Subcutaneous adipose tissue (tissue), 4 donors: ENCODE measurements around the gene MDH2. TPM values are rescaled to one million over a fixed set of nuclear protein-coding genes. Genes with fewer than 3 reads are reported as not detected.

Experiments used
- CTCF ChIP-seq: fragments of 450-650 bp; IDR thresholded peaks from one replicate; pipeline ENCODE4 v1.5.1; 2016; ENCODE audit warnings: low read depth, mild to moderate bottlenecking, control low read depth, antibody characterized with exemption, moderate library complexity
- total RNA-seq, 4 donors: library from RNA; depleted of rRNA; stranded (reverse); fragments of >200 nt; gene quantifications; one replicate each; pipeline ENCODE4 v1.1.0, GENCODE V29; 2016

The MDH2 gene
- total RNA-seq, 4 donors from 2014 or later, result 45.0 to 97.2 (median 63.6) TPM

DNA sequence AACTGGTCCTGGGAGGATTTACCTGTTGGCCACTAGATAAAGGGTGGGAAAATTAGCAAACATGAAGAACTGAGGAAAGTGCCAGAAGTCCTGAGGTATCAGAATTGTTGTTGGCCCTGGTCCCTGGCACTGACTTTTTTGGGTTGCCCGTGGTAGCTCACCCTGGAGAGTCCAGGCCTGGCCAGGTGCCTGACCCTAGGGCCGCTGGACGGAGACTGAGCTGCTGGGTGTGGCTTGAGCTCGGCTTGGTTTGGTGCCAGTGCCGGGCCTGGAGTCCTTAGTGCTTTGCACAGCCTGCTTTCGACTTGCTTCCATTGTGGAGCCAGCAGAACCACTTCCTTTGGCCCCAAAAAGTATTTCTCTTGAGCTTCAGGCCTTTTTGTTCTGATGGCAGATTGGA, 12.9 kb downstream of the MDH2 start:
- no peak for TF ChIP-seq CTCF

DNA sequence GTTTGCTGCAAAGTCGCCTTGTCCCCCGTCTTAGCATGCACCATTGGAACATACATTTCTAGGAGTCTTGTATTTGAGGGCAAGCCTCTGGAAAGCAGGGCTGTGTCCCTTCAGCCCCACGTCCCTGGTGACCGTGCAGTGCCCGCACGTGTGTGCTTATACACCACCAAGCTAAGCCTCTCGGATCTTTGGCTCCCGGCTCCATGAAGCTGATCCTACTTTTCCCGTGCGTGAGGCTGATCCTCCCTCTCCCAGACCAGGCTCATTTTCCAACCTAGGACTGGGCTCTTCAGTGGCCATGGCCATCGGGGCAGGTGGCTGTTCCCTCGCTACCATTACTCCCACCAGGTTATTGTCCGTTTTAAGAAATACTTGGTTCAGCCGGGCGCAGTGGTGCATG, 14.3 kb downstream of the MDH2 start:
- TF ChIP-seq CTCF, result no peak

DNA sequence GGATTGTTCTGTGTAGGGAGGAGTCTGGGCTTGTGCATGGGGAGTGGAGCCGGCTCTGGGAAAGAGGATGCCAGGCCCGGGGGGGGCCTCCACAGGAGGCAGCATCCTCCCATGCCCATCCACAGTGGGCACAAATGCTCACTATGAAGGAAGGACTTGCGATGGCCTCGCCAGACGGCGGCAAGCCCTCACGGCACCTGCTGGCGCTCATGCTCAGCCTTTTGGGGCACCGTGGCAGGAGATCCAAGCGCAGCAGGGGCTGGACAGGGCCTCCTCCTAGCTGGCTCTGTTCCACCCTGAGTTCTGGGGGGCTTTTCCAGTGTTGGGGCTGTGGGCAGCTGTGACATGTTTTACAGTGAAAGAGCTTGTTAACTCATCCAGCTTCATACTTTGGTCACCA, 15.2 kb downstream of the MDH2 start:
- TF ChIP-seq CTCF, result no peak

DNA sequence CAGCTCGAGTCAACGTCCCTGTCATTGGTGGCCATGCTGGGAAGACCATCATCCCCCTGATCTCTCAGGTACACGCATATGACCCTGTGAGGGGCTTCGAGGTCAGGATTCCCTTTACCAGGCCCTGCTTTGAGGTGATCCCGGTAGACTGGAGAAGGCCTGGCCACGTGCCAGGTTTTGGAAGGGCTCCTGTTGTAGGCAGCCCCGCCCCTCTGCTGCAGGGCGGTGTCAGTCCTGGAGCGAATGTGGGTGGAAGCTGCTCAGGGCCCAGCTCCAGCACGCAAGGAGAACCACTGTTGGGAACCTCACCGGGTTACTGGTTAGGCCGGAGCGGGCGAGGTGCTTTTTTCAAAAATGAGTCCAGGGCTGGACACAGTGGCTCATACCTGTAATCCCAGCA, 15.6 kb downstream of the MDH2 start:
- no peak for TF ChIP-seq CTCF

DNA sequence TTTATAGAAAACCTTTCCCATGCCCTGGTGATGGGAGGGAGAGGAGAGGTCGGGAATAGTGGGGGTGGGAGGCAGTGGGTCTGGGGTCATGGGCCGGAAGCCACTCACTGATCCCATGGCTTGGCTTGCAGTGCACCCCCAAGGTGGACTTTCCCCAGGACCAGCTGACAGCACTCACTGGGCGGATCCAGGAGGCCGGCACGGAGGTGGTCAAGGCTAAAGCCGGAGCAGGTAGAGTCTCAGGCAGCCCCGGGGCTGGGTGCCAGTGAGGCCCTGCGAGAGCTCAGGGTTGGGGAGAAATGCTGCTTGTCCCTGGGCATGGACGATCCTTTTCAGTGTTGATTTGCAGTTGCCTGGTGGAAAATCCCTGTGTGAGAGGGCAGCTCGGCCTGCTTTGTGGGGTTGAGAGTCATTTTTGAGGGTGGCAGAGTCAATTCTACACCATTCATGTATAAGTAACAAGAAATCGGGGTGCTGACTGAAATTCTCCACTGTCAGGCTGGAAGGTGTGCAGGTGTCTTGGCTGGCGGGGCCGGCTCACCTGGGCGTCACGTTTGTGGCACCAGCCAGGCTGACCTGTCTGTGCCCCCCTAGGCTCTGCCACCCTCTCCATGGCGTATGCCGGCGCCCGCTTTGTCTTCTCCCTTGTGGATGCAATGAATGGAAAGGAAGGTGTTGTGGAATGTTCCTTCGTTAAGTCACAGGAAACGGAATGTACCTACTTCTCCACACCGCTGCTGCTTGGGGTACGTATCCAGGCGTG, 16.5 kb downstream of the MDH2 start:
- TF ChIP-seq CTCF, result no peak

GRCh38 chr7:76065016-76065612, 17.2 kb downstream of the MDH2 start:
- no peak for TF ChIP-seq CTCF

GRCh38 chr7:76066716-76067503, 19.0 kb downstream of the MDH2 start:
- no peak for TF ChIP-seq CTCF
